Measurements from ENCODE around the gene SAMD4A.

The SAMD4A gene

GRCh38 chr14:54792288-54792687, 225.4 kb downstream of the SAMD4A start:
- no peak for DNase-seq (ENCODE audit: low spot score)
- TF ChIP-seq CTCF (IDR thresholded peaks at IDR 0.05; ENCODE audit: extremely low read depth, insufficient read depth, missing control alignments) = no peak
- in situ Hi-C loops (cut with MboI; ENCODE audit: low pct_unique_long_range_greater_than_20kb, low sequenced_read_pairs, unreplicated experiment) = no loop called here

- in situ Hi-C loops (cut with MboI; ENCODE audit: low pct_unique_long_range_greater_than_20kb, low sequenced_read_pairs, unreplicated experiment) = no loop called here
Measured at GRCh38 chr14:54794159-54794558, 227.2 kb downstream of the SAMD4A start.

GRCh38 chr14:54794796-54795195, 227.9 kb downstream of the SAMD4A start:
- in situ Hi-C loops (cut with MboI; ENCODE audit: low pct_unique_long_range_greater_than_20kb, low sequenced_read_pairs, unreplicated experiment) = no loop called here
- TF ChIP-seq CTCF (IDR thresholded peaks at IDR 0.05; ENCODE audit: extremely low read depth, insufficient read depth, missing control alignments) = no peak
- no peak for DNase-seq (ENCODE audit: low spot score)

More at GRCh38 chr14:54794159-54794558, 227.2 kb downstream of the SAMD4A start:
- no peak for DNase-seq (ENCODE audit: low spot score)
- no peak for TF ChIP-seq CTCF (IDR thresholded peaks at IDR 0.05; ENCODE audit: extremely low read depth, insufficient read depth, missing control alignments)

DNA sequence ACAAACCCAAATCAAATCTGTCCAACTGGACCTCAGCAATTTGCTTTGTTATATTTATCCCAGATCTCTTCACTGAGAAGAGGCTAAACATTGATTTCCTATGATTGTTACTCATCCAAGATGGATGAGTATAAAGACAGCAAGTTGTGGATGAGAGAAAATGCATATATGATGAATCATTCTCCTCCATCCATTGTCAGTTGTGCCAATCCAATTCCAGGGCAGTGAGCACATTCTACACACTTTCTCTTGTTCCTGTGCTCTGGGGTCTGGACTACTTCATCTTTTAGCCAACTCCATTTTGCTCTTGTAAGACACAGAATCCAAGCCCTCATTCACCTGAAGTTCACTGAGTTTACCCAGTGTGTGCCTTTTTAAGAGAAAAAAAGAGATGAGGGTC, 230.0 kb downstream of the SAMD4A start:
- in situ Hi-C loops (cut with MboI; ENCODE audit: low pct_unique_long_range_greater_than_20kb, low sequenced_read_pairs, unreplicated experiment) = no loop called here
- no peak for DNase-seq (ENCODE audit: low spot score)
- no peak for TF ChIP-seq CTCF (IDR thresholded peaks at IDR 0.05; ENCODE audit: extremely low read depth, insufficient read depth, missing control alignments)

GRCh38 chr14:54797556-54797955, 230.6 kb downstream of the SAMD4A start:
- in situ Hi-C loops (cut with MboI; ENCODE audit: low pct_unique_long_range_greater_than_20kb, low sequenced_read_pairs, unreplicated experiment) = no loop called here
- TF ChIP-seq CTCF (IDR thresholded peaks at IDR 0.05; ENCODE audit: extremely low read depth, insufficient read depth, missing control alignments) = no peak
- DNase-seq (ENCODE audit: low spot score) = no peak

GRCh38 chr14:54797986-54798385, 231.1 kb downstream of the SAMD4A start:
- no peak for DNase-seq (ENCODE audit: low spot score)
- in situ Hi-C loops (cut with MboI; ENCODE audit: low pct_unique_long_range_greater_than_20kb, low sequenced_read_pairs, unreplicated experiment) = no loop called here
- no peak for TF ChIP-seq CTCF (IDR thresholded peaks at IDR 0.05; ENCODE audit: extremely low read depth, insufficient read depth, missing control alignments)
